KMS-11 (cell line): ENCODE measurements around the gene CD151.

ENCODE experiments used
- H2AFZ ChIP-seq: fragments of 200-600 bp; sonication (generic); 2 replicates; pipeline ENCODE4 v1.6.1; 2016; ENCODE audit warnings: antibody characterized with exemption, mixed run types, low read depth
- H3K27ac ChIP-seq: fragments of 200-600 bp; sonication (generic); 2 replicates; pipeline ENCODE4 v1.6.1; 2016; ENCODE audit warnings: mild to moderate bottlenecking, mixed run types
- H3K27me3 ChIP-seq: fragments of 200-600 bp; sonication (generic); 2 replicates; pipeline ENCODE4 v1.6.1; 2017; ENCODE audit warnings: mild to moderate bottlenecking, low read depth, mixed run types, moderate library complexity; ENCODE audit not compliant: insufficient read depth
- H3K36me3 ChIP-seq: fragments of 200-600 bp; sonication (generic); 2 replicates; pipeline ENCODE4 v1.6.1; 2017; ENCODE audit warnings: mild to moderate bottlenecking, mixed run types; ENCODE audit not compliant: insufficient read depth
- H3K4me1 ChIP-seq: fragments of 200-600 bp; sonication (generic); 2 replicates; pipeline ENCODE4 v1.6.1; 2016; ENCODE audit warnings: mild to moderate bottlenecking, low read depth, mixed run types; ENCODE audit not compliant: poor library complexity, severe bottlenecking
- H3K4me2 ChIP-seq: fragments of 200-600 bp; sonication (generic); 2 replicates; pipeline ENCODE4 v1.7.0; 2016; ENCODE audit warnings: mild to moderate bottlenecking, mixed run types
- H3K4me3 ChIP-seq: fragments of 200-600 bp; sonication (generic); IDR thresholded peaks from 2 replicates; pipeline ENCODE4 v1.6.1; 2017; ENCODE audit warnings: low read depth, low read length, mixed read lengths; ENCODE audit not compliant: insufficient read depth
- H3K79me2 ChIP-seq: fragments of 200-600 bp; sonication (generic); 2 replicates; pipeline ENCODE4 v1.6.1; 2016; ENCODE audit warnings: low read depth, mixed run types; ENCODE audit not compliant: insufficient read depth
- H3K9ac ChIP-seq: fragments of 200-600 bp; sonication (generic); 2 replicates; pipeline ENCODE4 v1.6.1; 2016; ENCODE audit warnings: mild to moderate bottlenecking, mixed run types
- H4K20me1 ChIP-seq: fragments of 200-600 bp; sonication (generic); 2 replicates; pipeline ENCODE4 v1.6.1; 2016; ENCODE audit warnings: mild to moderate bottlenecking, mixed run types; ENCODE audit not compliant: insufficient read depth
- TF ChIP-seq, protein P1 (sequence below): fragments of 200-600 bp; sonication (generic); conservative IDR thresholded peaks from 2 replicates; pipeline ENCODE4 v1.6.1; 2017; ENCODE audit warnings: low read depth, mild to moderate bottlenecking, antibody characterized with exemption, low read length, moderate library complexity, mixed read lengths

Gene CD151

GRCh38 chr11:803467-803742 is 29.3 kb upstream of the CD151 start:
- no peak overlapping the region for H3K9ac ChIP-seq
- TF ChIP-seq, protein P1, sequence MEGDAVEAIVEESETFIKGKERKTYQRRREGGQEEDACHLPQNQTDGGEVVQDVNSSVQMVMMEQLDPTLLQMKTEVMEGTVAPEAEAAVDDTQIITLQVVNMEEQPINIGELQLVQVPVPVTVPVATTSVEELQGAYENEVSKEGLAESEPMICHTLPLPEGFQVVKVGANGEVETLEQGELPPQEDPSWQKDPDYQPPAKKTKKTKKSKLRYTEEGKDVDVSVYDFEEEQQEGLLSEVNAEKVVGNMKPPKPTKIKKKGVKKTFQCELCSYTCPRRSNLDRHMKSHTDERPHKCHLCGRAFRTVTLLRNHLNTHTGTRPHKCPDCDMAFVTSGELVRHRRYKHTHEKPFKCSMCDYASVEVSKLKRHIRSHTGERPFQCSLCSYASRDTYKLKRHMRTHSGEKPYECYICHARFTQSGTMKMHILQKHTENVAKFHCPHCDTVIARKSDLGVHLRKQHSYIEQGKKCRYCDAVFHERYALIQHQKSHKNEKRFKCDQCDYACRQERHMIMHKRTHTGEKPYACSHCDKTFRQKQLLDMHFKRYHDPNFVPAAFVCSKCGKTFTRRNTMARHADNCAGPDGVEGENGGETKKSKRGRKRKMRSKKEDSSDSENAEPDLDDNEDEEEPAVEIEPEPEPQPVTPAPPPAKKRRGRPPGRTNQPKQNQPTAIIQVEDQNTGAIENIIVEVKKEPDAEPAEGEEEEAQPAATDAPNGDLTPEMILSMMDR, result no peak

GRCh38 chr11:803770-804598 is 28.8 kb upstream of the CD151 start:
- Histone ChIP-seq H3K4me2 (peak overlapping the region; percentile 86), H3K79me2 (peaks cover 17% of the 10 kb centered on the region; the same call in 1 of the 2 replicates), H3K4me3 (no peak overlapping the region), H3K27me3 (no peaks in the 10 kb centered on the region), H4K20me1 (no peaks in the 10 kb centered on the region), H3K36me3 (no peaks in the 10 kb centered on the region), H2AFZ (no peak overlapping the region), H3K9ac (no peak overlapping the region), H3K27ac (no peak overlapping the region), H3K4me1 (peaks cover 23% of the 10 kb centered on the region)
- TF ChIP-seq, protein P1, result no peak

More at GRCh38 chr11:803467-803742, 29.3 kb upstream of the CD151 start:
- no peaks in the 10 kb centered on the region for H4K20me1 ChIP-seq
- no peak overlapping the region for H2AFZ ChIP-seq
- H3K27ac ChIP-seq, result no peak overlapping the region
- no peak overlapping the region; the same call in 1 of the 2 replicates for H3K4me2 ChIP-seq
- H3K79me2 ChIP-seq, result peaks cover 12% of the 10 kb centered on the region; the same call in 1 of the 2 replicates
- H3K27me3 ChIP-seq, result no peaks in the 10 kb centered on the region
- H3K4me3 ChIP-seq, result no peak overlapping the region
- H3K4me1 ChIP-seq, result peaks cover 27% of the 10 kb centered on the region
- no peaks in the 10 kb centered on the region for H3K36me3 ChIP-seq

DNA sequence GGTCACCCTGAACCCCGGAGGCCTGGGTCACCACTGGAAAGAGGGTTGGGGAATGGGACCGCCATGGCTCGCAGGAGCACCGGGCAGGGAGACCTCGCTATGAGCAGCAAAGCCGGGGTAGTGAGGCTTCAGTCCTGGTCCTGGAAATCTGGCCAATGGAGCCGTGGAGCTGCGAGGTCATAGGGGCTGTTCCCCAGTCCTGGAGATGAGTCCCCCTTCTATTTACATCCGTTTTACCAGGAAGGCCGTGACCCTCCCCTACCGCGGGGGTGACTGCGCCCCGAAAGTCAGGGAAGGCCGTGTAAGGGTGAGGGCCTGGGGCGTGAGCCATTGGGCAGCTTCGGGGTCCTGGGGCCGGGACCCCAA is 28.2 kb upstream of the CD151 start:
- Histone ChIP-seq H2AFZ (peak overlapping the region; percentile 49), H3K36me3 (no peaks in the 10 kb centered on the region), H3K4me2 (peak overlapping the region; percentile 86), H3K79me2 (peaks cover 21% of the 10 kb centered on the region; the same call in 1 of the 2 replicates), H3K4me3 (no peak overlapping the region), H3K27me3 (no peaks in the 10 kb centered on the region), H4K20me1 (no peaks in the 10 kb centered on the region), H3K27ac (no peak overlapping the region), H3K4me1 (peaks cover 23% of the 10 kb centered on the region), H3K9ac (peak overlapping the region; percentile 50; the same call in 1 of the 2 replicates)
- TF ChIP-seq, protein P1, result no peak

- H3K36me3 ChIP-seq, result peaks cover 6% of the 10 kb centered on the region; the same call in 1 of the 2 replicates
- H2AFZ ChIP-seq, result peak overlapping the region; percentile 64
- H3K79me2 ChIP-seq, result peaks cover 45% of the 10 kb centered on the region
- H3K9ac ChIP-seq, result peak overlapping the region; percentile 99
- no peaks in the 10 kb centered on the region for H3K27me3 ChIP-seq
- H3K4me3 ChIP-seq, result no peak overlapping the region
- peak overlapping the region; percentile 98 for H3K27ac ChIP-seq
- no peaks in the 10 kb centered on the region for H4K20me1 ChIP-seq
- H3K4me2 ChIP-seq, result peak overlapping the region; percentile 83
- peaks cover 36% of the 10 kb centered on the region for H3K4me1 ChIP-seq
- TF ChIP-seq, protein P1, result no peak
Observed at GRCh38 chr11:808427-809286, 24.1 kb upstream of the CD151 start.
